Endothelial cell of coronary artery (primary cell): ENCODE data around the gene NUMBL. TPM values are rescaled to one million over a fixed set of nuclear protein-coding genes. Genes with fewer than 3 reads are reported as not detected.

Experiments used
- total RNA-seq: library from RNA; depleted of rRNA; stranded (reverse); fragments of >200 nt; gene quantifications from 2 replicates; pipeline ENCODE4 v1.2.3, GENCODE V29; 2014

The NUMBL gene
- total RNA-seq: 14.0 and 20.6 TPM in 2 replicates

DNA sequence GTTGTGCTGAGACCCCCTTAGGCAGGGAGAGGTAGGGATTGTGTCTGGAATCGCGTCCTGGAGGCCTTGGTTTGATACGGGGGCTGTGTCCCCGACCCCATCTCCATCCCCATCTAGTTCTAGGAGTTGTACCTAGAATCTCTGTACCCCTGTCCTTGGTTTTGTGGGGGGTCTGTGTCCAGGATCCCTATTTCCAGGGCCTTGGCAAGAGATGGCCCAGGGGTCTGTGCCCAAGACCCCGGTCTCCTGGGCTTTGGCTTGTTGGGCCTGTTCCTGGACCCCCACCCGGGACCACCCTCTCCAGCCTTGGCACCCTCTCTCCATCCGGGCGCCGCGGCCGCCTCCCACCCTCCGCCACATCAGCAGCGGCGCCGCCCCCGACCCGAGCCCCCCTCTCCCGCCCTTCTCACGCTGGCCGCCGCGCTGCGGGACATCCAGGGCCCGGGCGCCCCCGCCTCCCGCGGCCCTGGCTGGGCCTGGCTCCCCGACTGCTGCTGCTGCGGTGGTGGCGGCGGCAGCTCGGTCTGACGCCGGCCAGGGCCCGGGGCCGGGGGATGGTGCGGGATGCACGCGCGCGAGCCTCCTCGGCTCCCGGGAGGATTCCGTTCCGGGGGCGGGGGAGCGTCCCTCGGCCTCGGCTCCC is at the start of gene NUMBL:
Gene NUMBL, minus strand, starts transcription at position 602 of the 643 bp plus-strand sequence. Its CDS starts 168 bp downstream, at position 434.

DNA sequence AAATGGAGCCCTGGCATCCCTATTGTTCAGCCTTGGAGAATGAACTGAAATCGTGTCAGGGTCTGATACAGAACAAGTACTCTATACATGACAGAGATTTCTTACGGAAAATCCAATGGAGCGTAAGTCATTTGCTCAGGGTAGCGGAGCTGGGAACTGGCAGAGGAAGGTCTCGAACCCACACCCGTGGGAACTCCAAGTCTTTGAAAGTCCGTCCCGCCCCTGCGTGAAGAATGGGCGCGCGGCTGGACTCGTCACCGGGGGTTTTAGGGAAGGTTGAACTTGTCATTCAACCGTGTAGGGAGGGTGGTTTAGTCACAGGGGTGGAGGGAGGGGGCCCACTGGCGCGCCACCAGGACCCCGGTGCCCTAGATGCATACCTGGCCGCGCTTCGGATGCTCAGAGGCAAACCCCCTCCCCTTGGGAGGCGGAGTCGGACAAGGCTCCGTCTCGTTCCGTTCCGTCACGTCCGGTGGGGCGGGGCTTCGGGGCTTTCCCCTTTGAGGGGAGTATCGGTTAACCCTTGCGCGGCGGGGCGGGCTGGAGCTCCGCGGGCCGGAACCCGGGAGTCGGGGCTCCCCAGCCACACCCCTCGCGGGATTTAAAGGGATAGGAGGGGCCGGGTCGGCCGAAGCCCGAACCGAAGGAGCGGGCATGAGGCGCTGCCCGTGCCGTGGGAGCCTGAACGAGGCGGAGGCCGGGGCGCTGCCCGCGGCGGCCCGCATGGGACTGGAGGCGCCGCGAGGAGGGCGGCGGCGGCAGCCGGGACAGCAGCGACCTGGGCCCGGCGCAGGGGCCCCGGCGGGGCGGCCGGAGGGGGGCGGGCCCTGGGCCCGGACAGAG is 26.3 kb upstream of the NUMBL start, which contains the start of the genes COQ8B and ITPKC:
Gene COQ8B, minus strand, starts transcription at position 405 of the 843 bp plus-strand sequence. CDS start 2,254 bp downstream, outside the sequence.
Gene ITPKC, plus strand, starts transcription at position 631 of the 843 bp plus-strand sequence. Its CDS starts 24 bp downstream, at position 655.

Other genes starting within 250 kb of the NUMBL start
- 13.7 and 15.2 TPM in 2 replicates for gene SERTAD3, start 246.3 kb downstream of the NUMBL start, total RNA-seq
- 56.2 and 67.8 TPM in 2 replicates for gene BLVRB, start 224.9 kb downstream of the NUMBL start, total RNA-seq
- 0.09 and 0.28 TPM in 2 replicates for gene SPTBN4, start 223.7 kb downstream of the NUMBL start, total RNA-seq
- 23.8 and 25.1 TPM in 2 replicates for gene SHKBP1, start 113.8 kb downstream of the NUMBL start, total RNA-seq
- 10.4 and 15.4 TPM in 2 replicates for gene LTBP4, start 89.3 kb downstream of the NUMBL start, total RNA-seq
- 15.2 and 25.0 TPM in 2 replicates for gene COQ8B, start 26.2 kb upstream of the NUMBL start, total RNA-seq
- gene ITPKC, start 26.5 kb upstream of the NUMBL start, total RNA-seq: 15.0 and 20.7 TPM in 2 replicates
- gene ACTMAP, start 59.8 kb upstream of the NUMBL start, total RNA-seq: 0.36 and 1.0 TPM in 2 replicates
- gene SNRPA, start 60.6 kb upstream of the NUMBL start, total RNA-seq: 48.4 and 51.1 TPM in 2 replicates
- gene MIA, start 84.9 kb upstream of the NUMBL start, total RNA-seq: not detected in 2 replicates
- gene RAB4B, start 87.6 kb upstream of the NUMBL start, total RNA-seq: 5.6 and 7.7 TPM in 2 replicates
- gene EGLN2, start 108.5 kb upstream of the NUMBL start, total RNA-seq: 107 and 118 TPM in 2 replicates
- not detected in 2 replicates for gene CYP2A6, start 159.8 kb upstream of the NUMBL start, total RNA-seq
- gene CYP2A7, start 191.6 kb upstream of the NUMBL start, total RNA-seq: not detected in 2 replicates